Measurements from ENCODE around the gene RPRD1B.

DNA sequence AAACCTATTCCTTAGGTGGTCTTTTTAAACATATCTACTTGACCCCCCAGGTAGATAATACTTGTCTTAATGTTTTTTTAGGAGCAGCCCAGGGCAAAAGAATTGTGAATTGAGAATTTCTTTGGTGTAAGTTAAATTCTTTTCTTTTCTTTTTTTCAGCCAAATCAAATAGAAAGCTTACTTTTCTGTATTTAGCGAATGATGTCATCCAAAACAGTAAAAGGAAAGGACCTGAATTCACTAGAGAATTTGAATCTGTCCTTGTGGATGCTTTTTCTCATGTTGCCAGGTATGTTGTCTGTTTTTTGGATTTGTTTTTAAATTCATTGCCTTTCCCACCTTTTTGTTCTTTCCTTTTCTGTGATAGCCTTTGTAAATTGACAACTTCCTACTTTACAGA, 6.7 kb downstream of the RPRD1B start:
- TF ChIP-seq POLR2A (IDR thresholded peaks at IDR 0.05) (no peak), EP300 (IDR thresholded peaks at IDR 0.05) (no peak), POLR2AphosphoS5 (IDR thresholded peaks at IDR 0.05) (no peak)
- TF ChIP-seq, protein P1, sequence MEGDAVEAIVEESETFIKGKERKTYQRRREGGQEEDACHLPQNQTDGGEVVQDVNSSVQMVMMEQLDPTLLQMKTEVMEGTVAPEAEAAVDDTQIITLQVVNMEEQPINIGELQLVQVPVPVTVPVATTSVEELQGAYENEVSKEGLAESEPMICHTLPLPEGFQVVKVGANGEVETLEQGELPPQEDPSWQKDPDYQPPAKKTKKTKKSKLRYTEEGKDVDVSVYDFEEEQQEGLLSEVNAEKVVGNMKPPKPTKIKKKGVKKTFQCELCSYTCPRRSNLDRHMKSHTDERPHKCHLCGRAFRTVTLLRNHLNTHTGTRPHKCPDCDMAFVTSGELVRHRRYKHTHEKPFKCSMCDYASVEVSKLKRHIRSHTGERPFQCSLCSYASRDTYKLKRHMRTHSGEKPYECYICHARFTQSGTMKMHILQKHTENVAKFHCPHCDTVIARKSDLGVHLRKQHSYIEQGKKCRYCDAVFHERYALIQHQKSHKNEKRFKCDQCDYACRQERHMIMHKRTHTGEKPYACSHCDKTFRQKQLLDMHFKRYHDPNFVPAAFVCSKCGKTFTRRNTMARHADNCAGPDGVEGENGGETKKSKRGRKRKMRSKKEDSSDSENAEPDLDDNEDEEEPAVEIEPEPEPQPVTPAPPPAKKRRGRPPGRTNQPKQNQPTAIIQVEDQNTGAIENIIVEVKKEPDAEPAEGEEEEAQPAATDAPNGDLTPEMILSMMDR (IDR thresholded peaks at IDR 0.05) = no peak

Measured in sigmoid colon (tissue), 4 donors.